IPS DF 19.7 (cell line): Measurements from ENCODE around the gene FH.

Source experiments
- DNase-seq: peaks from one replicate; pipeline ENCODE4 v3.0.0-alpha.2; 2013; ENCODE audit warnings: low read depth, low spot score

FH gene

DNA sequence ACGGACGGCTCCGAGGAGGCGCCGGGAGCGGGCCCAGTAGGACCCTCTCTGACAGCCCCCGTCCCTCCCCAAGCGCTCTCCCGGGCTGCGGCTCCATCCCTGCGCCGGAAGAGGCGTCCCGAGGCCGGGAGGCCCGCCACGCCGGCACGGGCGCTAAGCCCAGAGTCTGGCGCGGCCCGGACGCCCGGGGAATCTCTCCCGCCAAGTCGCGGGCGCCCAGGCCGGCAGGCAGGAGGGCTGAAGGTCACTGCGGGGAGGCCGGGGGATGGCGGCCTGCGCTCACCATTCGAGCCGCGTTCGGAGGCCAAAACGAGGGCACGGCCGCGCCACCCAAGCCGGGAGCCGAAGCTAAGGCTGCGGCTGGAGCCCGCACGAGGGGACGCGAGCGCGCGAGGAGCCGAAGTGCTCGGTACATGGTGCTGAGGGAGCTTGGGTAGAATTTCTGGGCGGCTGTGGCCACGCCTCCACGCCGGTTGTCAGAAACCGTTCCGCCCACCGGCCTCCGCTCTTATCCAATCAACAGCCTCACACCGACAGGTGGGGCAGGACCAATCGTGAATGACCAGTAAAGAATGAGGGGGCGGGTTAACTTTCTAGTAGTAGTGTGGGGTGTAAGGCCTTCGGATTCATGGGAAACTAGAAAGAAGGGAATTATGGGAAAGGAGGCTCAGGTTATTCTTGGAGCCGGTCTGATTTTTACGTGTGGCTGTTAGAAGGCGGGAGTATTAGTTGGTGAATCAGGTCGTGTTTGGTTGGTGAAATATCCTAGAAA, at the start of gene FH:
TSS of gene FH (minus strand) at position 448 of the 772 bp plus-strand sequence. CDS start at position 415, 33 bp downstream.
- DNase-seq, result peak; percentile 92

DNA sequence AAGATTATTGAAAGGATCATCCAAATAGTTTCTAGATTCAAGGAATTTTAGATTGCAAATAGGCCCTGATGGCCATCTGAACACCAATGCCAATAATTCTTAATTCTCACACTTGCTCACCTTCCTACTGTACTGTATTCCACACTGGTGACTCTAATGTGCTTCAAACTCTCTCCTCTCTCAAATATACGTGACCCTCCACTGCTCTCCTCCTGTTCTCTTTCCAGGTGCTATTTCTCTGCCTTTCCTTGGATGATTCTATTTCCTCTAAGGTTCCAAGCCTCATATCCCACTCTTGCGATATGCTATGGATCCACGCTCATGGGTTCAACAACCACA, 41.3 kb upstream of the FH start:
- no peak for DNase-seq

DNA sequence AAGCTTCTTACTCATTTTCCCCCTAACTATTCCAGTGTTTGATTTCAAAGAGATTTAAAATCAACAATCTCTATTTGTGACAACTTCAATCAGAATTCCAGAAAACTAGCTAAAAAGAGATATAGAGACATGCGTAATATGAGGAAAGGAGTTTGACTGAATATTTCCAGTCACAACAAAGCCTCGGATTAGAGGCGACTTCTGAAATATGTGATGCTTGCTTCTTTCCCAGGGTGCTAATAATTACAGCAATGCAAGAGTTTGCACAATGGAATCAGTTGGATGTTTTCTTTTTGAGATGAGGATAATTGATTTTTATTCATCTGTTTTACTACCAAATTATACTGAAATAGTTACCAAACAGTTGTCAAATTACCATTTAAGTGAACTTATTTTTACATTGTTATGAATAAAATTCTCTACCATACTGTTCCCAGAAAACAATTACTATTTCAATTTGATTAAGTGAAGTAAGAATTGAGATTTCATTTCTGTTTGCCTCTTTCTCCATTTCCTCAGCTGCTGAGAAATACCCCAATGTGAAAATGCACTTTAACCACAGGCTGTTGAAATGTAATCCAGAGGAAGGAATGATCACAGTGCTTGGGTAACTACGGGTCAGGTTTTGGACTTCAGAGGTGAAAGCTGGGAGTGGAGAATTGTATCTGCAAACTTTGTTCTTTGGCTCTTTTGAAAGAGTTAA, 40.7 kb upstream of the FH start:
- DNase-seq, result no peak

DNA sequence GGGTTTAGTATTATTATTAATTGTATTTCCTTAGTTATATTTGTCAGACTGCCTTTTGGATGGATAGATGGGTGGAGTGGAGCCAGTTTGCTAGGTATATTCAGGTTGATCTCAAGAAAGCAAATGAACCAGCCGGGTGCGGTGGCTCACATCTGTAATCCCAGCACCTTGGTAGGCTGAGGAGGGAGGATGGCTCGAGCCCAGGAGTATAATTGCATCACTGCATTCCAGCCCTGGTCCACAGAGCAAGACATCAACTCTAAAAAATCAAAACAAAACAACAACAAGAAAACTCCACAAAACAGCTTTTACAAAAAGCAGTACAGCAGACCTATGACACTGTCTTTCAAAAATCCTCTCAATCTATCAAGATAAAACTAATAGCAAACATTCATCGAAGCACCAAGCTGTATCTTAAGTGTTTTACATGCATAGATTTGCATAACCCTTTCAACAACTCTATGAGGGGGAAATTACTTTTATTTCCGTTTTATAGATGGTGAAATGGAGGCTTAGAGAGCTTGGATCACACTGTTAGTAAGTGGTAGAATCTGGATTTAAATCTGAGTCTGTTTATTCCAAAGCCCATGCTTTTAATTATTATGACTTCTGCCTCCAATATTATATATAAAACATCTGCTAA, 38.1 kb upstream of the FH start:
- no peak for DNase-seq

DNA sequence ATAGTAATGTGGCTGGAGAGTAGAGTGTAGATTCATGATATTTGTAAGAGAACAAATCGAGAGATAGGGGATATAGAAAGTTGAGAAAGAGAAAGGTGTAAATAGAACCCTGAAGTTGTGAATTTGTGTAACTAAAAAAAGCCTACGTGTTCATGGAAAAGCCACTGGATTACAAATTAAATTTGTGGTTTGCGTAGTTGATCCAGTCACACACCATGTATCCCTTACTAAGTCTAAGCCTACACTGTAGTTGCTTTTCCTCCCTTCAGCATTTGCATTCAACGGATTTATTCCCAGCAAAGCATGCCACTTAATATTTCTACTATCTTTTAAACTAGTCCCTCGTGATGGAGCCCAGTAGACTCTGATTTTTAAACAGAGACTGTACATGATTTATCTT, 37.5 kb upstream of the FH start:
- DNase-seq, result no peak

DNA sequence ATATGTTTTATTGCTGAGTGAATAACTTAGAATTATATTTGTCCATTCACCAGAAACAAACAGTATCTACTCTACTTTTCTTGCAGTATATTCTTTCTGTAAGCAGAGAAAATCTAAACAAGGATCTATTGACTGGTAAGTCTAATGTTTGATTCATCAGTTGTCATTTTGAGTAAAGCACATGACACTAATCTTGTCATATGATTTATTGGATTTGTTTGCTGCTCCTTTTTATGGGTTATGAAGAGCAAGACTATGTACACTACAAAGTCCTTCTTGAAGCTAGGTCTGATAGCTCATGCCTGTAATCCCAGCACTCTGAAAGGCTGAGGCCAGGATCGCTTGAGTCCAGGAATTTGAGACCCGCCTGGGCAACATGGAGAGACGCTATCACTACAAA, 36.0 kb upstream of the FH start:
- no peak for DNase-seq

DNA sequence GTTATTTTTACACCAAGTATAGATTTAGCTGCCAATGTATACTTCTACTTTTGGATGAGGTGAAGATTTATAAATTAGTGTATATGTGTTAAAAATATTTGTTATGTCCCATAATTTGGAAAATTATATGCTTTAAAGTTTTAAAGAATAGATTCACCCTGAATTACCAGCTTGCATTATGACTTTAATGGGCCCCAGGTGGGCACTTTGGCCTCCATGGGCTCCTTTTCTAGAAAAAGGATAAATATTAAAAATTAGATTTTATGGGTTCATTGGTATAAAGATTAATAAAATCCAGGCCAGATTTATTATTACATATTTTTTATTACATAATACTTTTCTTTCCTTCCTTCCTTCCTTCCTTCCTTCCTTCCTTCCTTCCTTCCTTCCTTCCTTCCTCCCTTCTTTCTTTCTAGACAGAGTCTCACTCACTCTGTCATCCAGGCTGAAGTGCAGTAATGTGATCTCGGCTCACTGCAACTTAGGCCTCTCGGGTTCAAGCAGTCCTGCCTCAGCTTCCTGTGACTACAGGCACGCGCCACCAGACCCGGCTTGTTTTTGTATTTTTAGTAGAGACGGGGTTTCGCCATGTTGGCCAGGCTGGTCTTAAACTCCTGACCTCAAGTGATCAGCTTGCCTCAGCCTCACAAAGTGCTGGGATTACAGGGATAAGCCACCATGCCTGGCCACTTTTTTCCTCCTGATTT, 34.5 kb upstream of the FH start:
- no peak for DNase-seq

DNA sequence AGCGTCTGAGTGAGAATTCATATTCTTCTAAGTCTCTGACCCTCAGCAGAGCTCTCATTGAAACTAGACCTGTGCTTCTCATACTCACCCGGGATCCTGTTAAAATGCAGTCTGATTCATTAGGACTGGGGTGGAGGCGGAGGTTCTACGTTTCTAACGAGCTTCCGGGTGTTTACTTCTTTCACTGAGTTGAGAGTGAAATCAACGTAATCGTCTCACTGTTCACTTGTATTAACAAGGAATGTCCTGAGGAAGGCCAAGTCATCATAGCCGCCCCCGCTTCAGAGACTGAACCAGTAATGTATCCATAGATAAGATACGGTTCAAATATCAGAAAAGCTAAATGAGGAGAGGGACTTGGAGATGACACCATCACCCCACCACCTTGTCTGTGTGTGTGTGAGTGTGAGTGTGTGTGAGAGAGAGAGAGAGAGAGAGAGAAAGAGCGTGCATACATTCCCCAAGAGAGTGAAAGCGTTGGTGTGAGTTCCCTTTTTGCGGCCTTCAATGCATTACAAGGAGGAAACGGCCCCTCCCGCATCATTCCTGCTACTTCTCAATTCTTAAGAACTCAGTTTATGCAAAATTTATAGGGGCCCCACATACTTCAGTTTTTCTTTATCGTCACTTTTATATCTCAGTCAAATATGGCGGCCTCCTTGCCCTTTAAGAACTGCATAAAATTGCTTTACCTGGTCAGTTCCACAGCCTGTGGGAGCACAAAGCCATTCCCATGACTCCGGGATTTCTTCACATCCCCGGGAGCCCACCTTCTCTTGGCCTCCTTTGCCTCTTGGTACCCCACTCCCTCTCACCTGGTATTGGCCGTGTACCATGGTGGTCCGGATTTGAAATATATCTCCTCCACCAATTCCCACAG, 32.4 kb upstream of the FH start:
- DNase-seq, result no peak

DNA sequence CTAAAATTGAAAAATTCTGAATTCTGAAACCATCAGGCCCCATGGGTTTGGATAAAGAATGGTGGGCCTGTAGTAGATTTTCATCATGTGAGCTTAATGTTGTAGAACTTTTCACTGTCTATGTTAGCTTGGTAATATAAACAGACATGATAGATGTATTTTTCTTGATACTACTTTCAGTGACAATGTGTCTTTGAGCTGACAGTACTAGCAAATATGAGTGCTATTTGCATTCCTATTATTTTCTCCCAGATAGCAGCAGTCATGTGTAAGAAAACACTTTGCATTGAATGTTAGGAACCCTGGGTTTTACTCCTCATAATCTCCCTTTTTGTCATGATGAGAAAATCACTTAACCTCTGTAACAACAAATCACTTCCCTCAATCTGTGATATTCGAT, 30.8 kb upstream of the FH start:
- no peak for DNase-seq

DNA sequence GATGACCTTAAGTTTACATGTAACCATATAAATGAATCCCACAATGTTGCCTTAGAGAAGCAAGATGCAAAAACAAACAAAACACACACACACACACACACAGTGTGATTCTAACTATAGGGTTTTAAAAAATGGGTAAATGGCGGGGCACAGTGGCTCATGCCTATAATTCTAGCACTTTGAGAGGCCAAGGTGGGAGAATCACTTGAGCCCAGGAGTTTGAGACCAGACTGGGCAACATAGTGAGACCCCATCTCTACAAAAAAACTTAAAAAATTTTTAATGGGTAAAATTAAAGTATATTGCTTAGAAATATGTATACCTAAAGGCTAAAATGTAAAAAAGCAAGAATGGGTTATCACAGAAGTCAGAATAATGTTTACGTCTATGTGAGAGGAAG, 28.5 kb upstream of the FH start:
- no peak for DNase-seq

DNA sequence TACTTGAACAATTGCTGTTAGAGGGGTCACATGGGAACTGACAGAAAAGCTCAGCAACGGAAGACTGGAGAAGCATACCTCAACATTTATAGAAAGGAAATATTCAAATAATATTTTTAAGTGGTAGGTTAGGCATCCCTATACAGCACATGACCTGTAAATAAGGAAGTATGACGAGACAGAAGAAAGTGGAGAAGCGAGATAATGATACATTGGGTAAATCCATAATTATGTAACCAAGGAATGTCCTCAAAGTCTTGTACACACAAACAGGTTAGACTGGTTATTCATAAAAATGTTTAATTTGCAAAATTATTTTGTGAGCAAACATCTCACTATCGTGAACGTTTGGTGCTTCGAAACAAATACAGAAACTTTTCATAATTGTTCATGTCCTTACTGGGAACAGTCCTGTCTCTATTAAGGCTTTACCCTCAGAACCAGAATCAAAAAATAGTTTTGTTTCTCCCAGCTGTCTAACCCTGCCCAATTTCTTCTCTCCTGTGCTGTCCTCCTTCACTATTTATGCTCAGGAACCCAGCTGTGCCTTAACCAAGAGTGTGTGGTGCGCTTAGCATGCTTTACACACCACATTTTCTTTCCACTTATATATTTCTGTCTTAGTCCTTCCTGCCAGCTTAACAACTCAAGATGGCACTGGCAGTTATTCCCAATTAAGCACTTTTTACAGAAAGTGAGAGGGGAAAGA, 22.8 kb upstream of the FH start:
- no peak for DNase-seq

DNA sequence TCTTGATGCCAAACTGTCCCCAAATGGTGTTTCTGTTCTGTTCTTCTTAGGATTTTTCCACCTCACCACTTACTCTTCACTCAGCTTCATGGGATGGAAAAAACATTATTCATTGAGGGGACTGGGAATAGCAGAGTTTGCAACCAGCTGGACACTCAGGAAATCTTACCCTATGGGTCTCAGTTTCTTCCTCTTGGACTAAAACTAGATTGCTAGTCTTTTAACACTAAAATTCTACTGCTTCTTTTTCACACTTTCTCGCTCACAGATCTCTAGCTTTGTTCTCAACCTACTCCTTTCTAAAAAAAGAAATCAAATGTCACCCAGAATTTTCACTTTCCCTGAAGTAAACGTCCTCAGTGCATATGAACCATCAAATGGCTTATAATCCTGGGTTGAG, 17.4 kb upstream of the FH start:
- no peak for DNase-seq

DNA sequence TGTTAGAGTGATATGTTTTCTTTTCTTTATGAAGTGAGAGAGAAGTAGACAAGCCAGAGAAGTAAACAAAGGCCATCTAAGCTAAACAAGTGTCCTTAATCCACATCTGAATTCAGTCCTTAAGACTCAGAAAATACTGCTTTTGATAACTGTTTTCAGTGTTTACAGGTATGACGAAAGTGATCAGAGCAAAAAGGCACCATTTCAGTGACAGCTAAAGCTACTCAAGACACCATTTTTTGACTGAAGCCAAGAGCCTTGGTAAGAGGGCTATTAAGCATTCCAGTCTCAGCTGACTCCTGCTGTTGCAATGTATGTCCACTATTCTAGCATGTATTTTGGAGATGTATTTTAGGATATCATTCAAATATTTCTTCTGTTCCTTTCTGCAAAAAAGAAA, 16.7 kb upstream of the FH start:
- DNase-seq, result no peak

DNA sequence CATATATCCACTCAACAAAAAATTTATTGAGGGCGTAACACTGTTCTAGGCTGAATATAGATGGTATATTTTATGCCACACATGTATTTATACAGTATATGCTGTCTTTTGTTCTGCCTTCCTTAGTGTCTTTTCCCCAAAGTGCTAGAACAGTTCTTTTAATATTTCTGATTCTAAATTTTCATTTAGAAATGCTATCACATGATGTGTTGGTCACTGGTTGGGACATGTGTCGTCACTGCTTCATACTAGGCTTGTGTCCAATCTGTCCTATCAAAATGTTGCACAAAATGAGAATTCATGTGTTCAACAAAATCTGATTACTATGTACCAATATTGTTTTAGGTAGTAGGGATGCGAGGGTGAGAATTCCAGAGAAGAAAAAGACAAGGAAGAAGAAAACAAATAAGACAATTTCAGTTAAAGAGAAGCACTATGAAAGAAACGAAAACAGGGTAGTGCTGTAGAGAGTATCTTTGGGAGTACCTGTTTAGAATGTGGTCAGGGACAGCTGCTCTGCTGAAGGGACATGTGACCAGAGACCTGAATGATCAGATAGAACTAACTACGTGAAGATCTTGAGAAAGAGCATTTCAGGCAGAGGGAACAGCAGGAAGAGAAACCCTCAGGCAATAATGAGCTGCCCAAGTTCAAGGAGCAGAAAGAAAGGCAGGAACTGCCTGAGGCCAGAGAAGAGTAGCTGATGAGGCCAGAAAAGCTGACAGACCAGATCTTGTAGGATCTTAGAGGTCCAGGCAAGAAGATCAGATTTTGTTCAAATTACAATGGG, 14.0 kb upstream of the FH start:
- no peak for DNase-seq

DNA sequence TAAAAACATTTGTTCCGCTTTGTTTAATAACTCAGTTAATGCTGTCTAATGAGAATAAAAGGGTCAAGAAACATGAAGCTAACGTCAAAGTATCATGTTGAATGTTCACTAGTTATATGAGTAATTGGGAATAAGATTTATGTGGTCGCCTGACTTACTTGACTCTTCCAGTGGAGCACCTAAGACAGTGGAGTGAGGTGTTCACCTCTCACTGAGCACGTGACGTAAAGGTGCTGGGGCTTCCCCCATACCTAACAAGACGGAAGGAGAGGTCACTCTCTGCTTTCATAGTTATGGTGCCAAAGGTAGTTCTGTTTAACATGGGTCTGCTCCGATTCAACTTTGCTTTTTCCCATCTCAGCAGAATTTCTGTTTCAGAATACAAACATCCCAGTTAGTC, 13.3 kb upstream of the FH start:
- DNase-seq, result no peak

DNA sequence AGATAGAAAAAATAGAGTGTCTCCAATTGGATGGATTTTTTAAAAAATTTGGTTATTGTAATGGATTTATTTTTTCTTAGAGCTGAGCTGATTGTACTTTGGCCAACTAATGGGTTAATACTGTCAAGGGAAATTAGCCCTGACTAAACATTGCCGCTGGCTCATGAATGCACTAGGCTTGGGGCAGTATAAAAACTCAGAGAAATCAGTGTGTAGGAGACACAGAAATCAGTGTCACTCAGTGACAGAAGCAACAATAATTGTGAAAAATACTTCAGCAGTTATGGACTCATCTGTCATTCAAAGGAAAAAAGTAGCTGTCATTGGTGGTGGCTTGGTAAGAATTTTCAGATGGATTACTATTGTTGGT, 12.6 kb upstream of the FH start, which contains the start of gene KMO:
TSS of gene KMO (plus strand) at position 217 of the 370 bp plus-strand sequence. CDS start at position 284, 67 bp downstream.
- no peak for DNase-seq

DNA sequence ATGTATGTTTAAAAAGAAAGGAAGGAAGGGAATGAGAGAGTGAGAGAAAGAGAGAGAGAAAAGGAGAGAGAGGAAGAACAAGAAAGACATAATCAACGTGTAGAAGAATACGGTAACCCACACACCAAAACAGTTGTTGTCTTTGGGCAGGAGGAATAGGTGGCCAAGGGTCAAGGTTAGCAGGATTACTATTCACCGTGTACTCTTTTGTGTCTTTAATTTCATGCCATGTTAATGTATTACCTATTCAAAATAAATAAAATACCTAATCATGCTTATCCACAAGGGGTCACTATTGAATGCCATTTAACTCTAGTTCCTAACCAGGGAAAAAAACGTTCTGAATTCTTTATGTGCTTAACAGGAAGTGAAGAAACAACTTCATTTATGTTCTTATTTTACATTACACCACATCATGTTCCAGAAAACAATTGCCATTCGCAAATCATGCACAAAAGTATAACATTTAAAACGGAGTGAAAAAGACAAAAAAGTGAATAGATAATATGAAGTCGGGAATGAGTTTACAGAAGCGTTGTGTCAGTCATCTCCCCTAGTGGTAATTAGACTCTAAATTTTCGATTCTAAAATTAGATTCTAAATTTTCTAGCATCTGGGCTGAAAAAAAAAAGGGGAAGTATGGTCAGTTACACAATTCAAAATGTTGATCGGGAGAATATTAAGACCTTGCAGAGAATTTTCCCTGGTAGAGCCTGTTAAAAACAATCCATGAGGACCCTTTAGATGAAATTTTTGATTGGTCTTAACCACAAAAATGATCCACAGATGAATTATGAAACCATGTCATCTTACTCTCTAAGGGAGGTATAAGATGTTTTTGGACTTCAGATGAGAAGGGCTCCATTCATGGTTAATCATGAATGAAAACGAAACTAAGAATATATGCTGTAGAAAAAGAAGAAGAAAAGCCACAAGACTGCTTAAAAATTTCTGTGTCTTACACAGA, 11.9 kb upstream of the FH start:
- no peak for DNase-seq

DNA sequence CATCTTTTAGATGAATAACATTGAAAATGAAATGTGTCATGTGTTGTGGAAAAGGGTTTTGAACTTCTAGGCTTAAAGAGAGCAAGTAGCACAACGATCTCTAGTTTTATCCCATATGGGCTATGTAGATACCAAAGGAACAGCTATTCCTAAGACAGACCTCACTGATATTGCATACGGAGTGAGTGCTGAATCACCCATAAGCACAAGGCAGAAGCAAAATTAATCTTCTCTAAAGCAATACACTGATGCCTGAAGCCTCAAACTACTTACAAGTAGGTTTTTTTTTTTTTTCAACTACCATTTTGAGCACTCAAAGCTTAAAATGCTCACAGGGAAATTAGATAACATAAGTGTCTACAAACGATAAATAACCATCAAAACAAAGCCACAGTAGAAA, 7.6 kb upstream of the FH start:
- DNase-seq, result no peak

DNA sequence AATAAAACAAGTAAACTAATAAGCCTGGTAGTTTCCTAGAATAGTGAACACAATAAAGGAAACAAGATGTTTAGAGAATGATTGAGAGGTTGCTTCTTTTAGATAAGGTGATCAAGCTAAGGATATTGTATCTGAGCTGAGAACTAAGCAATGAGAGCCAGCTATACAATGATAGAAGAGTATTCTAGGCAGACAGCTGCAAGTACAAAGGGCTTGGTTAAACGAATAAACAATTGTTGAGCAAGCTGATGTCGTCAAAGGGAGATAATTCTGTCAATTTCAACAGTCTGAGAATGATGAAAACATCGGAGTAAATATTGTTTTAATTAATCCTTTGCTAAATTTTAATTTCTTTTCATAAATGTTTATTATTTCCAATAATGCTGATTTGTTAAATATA, 5.5 kb upstream of the FH start:
- no peak for DNase-seq
